Lower lobe of right lung (tissue), 2 donors: ENCODE data around the gene ANKH. TPM values are rescaled to one million over a fixed set of nuclear protein-coding genes. Genes with fewer than 3 reads are reported as not detected.

Experiments used
- ATAC-seq, 2 donors: fragments of 200-7000 bp; cut with Tn5 transposase; one replicate each; pipeline ENCODE4 v1.9.1; 2020 to 2022; ENCODE audit warnings: mild to moderate bottlenecking in 2 of 2, moderate library complexity in 2 of 2
- DNase-seq: peaks from one replicate; pipeline ENCODE4 v3.0.0-alpha.2; 2020
- H3K27ac ChIP-seq: fragments of 200-600 bp; one replicate; pipeline ENCODE4 v1.8.0; 2022
- H3K27me3 ChIP-seq: fragments of 200-600 bp; one replicate; pipeline ENCODE4 v1.8.0; 2022; ENCODE audit warnings: low read depth
- H3K36me3 ChIP-seq: fragments of 200-600 bp; one replicate; pipeline ENCODE4 v1.8.0; 2022; ENCODE audit warnings: mild to moderate bottlenecking
- H3K4me1 ChIP-seq: fragments of 200-600 bp; one replicate; pipeline ENCODE4 v1.8.0; 2022
- H3K4me3 ChIP-seq: fragments of 200-600 bp; one replicate; pipeline ENCODE4 v1.8.0; 2022; ENCODE audit warnings: mild to moderate bottlenecking
- H3K9me3 ChIP-seq: fragments of 200-600 bp; one replicate; pipeline ENCODE4 v1.8.0; 2022
- CTCF ChIP-seq: fragments of 200-600 bp; IDR thresholded peaks from one replicate; pipeline ENCODE4 v1.8.0; 2022; ENCODE audit warnings: antibody characterized with exemption, mild to moderate bottlenecking
- intact Hi-C: fragments of 100-400 bp; cut with DNase I; formaldehyde crosslinking; loops from one replicate; pipeline ENCODE4 v1.11.0; 2022
- total RNA-seq: library from RNA; stranded (reverse); fragmentation: NEBNext Ultra II Directional; extraction: Animal tissue kit (Norgen Biotek cat#: 25700); gene quantifications from one replicate; pipeline ENCODE4 v1.2.1, GENCODE V29; 2021
- donor health status: DM: no; HTN: yes; CAD: no; lungs with severe emphysema.

The ANKH gene
- total RNA-seq, 1 donor from 2014 or later, result 53.7 TPM

GRCh38 chr5:14777932-14778791, 93.4 kb downstream of the ANKH start:
- Histone ChIP-seq H3K36me3 (no peaks in the 10 kb centered on the region), H3K4me3 (no peak overlapping the region), H3K27me3 (no peaks in the 10 kb centered on the region), H3K27ac (no peak overlapping the region), H3K9me3 (no peaks in the 10 kb centered on the region), H3K4me1 (peaks cover 7% of the 10 kb centered on the region)
- intact Hi-C loops, result no loop called here
- no peak for DNase-seq
- no peak for ATAC-seq
- no peak for TF ChIP-seq CTCF

- ATAC-seq, result no peak
- DNase-seq, result no peak
- intact Hi-C loops, result no loop called here
- TF ChIP-seq CTCF, result no peak
- no peak overlapping the region for H3K4me3 ChIP-seq
- H3K27ac ChIP-seq, result no peak overlapping the region
- no peaks in the 10 kb centered on the region for H3K36me3 ChIP-seq
- no peaks in the 10 kb centered on the region for H3K9me3 ChIP-seq
- H3K4me1 ChIP-seq, result peaks cover 7% of the 10 kb centered on the region
- H3K27me3 ChIP-seq, result no peaks in the 10 kb centered on the region
These were observed 94.4 kb downstream of the ANKH start for GRCh38 chr5:14777187-14777586.

- Histone ChIP-seq H3K27me3 (no peaks in the 10 kb centered on the region), H3K27ac (no peak overlapping the region), H3K4me3 (no peak overlapping the region), H3K9me3 (no peaks in the 10 kb centered on the region), H3K36me3 (no peaks in the 10 kb centered on the region), H3K4me1 (peaks cover 7% of the 10 kb centered on the region)
- no peak for DNase-seq
- intact Hi-C loops, result no loop called here
- ATAC-seq, result peak in 1 of 2 donors; percentile 18
- TF ChIP-seq CTCF, result no peak
These were observed 95.0 kb downstream of the ANKH start for GRCh38 chr5:14776602-14777001.

GRCh38 chr5:14775857-14776256, 95.7 kb downstream of the ANKH start:
- no peaks in the 10 kb centered on the region for H3K27me3 ChIP-seq
- DNase-seq (no peak), ATAC-seq (peak; percentile 54 to 74)
- no peak overlapping the region for H3K27ac ChIP-seq
- TF ChIP-seq CTCF, result no peak
- H3K36me3 ChIP-seq, result no peaks in the 10 kb centered on the region
- no peak overlapping the region for H3K4me3 ChIP-seq
- no peaks in the 10 kb centered on the region for H3K9me3 ChIP-seq
- intact Hi-C loops, result no loop called here
- H3K4me1 ChIP-seq, result peaks cover 7% of the 10 kb centered on the region

- no peaks in the 10 kb centered on the region for H3K9me3 ChIP-seq
- intact Hi-C loops, result no loop called here
These were observed 98.0 kb downstream of the ANKH start for GRCh38 chr5:14773588-14773987.

More at GRCh38 chr5:14773588-14773987, 98.0 kb downstream of the ANKH start:
- Histone ChIP-seq H3K27me3 (no peaks in the 10 kb centered on the region), H3K36me3 (no peaks in the 10 kb centered on the region), H3K27ac (no peak overlapping the region), H3K4me1 (peaks cover 7% of the 10 kb centered on the region), H3K4me3 (no peak overlapping the region)
- no peak for ATAC-seq
- no peak for DNase-seq
- TF ChIP-seq CTCF, result no peak
